Measurements from ENCODE around the gene CUL4A.
A peak's percentile ranks its signal among the peaks of the same experiment; 100 is the strongest.
"Not testable (repeated sequence)": the region's sequence is repeated elsewhere in the genome, so short reads cannot be mapped to it uniquely, and the experiment has no call there.

The CUL4A gene

GRCh38 chr13:113209336-113209758, at the start of gene CUL4A:
Gene CUL4A, plus strand, starts transcription at chr13:113209613. Its CDS starts 15 bp downstream, at chr13:113209628.
- peak; percentile 29 for DNase-seq (ENCODE audit: extremely low spot score, insufficient read length, low read depth)
- FAIRE-seq, result no peak

- DNase-seq (ENCODE audit: extremely low spot score, insufficient read length, low read depth) (no peak), FAIRE-seq (no peak)
Observed at GRCh38 chr13:113159701-113160100, 49.7 kb upstream of the CUL4A start.

GRCh38 chr13:113160983-113161382, 48.4 kb upstream of the CUL4A start:
- DNase-seq (ENCODE audit: extremely low spot score, insufficient read length, low read depth) (no peak), FAIRE-seq (no peak)

GRCh38 chr13:113161433-113161832, 48.0 kb upstream of the CUL4A start:
- FAIRE-seq (no peak), DNase-seq (ENCODE audit: extremely low spot score, insufficient read length, low read depth) (no peak)

- FAIRE-seq; DNase-seq (ENCODE audit: extremely low spot score, insufficient read length, low read depth): not testable (repeated sequence)
Observed at GRCh38 chr13:113161975-113162374, 47.4 kb upstream of the CUL4A start.

GRCh38 chr13:113162783-113163685, 46.4 kb upstream of the CUL4A start:
- DNase-seq (ENCODE audit: extremely low spot score, insufficient read length, low read depth), result no peak
- FAIRE-seq, result no peak

GRCh38 chr13:113164492-113164891, 44.9 kb upstream of the CUL4A start:
- no peak for FAIRE-seq

GRCh38 chr13:113166266-113166665, 43.1 kb upstream of the CUL4A start:
- no peak for DNase-seq (ENCODE audit: extremely low spot score, insufficient read length, low read depth)
- no peak for FAIRE-seq

More at GRCh38 chr13:113164492-113164891, 44.9 kb upstream of the CUL4A start:
- DNase-seq (ENCODE audit: extremely low spot score, insufficient read length, low read depth), result no peak

- no peak for FAIRE-seq
- DNase-seq (ENCODE audit: extremely low spot score, insufficient read length, low read depth), result no peak
Observed at GRCh38 chr13:113166681-113167080, 42.7 kb upstream of the CUL4A start.

GRCh38 chr13:113167155-113167554, 42.3 kb upstream of the CUL4A start:
- DNase-seq (ENCODE audit: extremely low spot score, insufficient read length, low read depth) (no peak), FAIRE-seq (no peak)

GRCh38 chr13:113167575-113167974, 41.8 kb upstream of the CUL4A start:
- FAIRE-seq (no peak), DNase-seq (ENCODE audit: extremely low spot score, insufficient read length, low read depth) (no peak)

- FAIRE-seq, result no peak
- DNase-seq (ENCODE audit: extremely low spot score, insufficient read length, low read depth), result no peak
Observed at GRCh38 chr13:113168211-113168610, 41.2 kb upstream of the CUL4A start.

- DNase-seq (ENCODE audit: extremely low spot score, insufficient read length, low read depth) (no peak), FAIRE-seq (no peak)
Observed at GRCh38 chr13:113169277-113170272, 39.8 kb upstream of the CUL4A start.

- FAIRE-seq (no peak), DNase-seq (ENCODE audit: extremely low spot score, insufficient read length, low read depth) (no peak)
Observed at GRCh38 chr13:113170511-113170910, 38.9 kb upstream of the CUL4A start.

GRCh38 chr13:113171250-113172125, 37.9 kb upstream of the CUL4A start:
- FAIRE-seq, result no peak
- DNase-seq (ENCODE audit: extremely low spot score, insufficient read length, low read depth), result no peak

- DNase-seq (ENCODE audit: extremely low spot score, insufficient read length, low read depth) (no peak), FAIRE-seq (no peak)
Observed at GRCh38 chr13:113172419-113172926, 36.9 kb upstream of the CUL4A start.

- FAIRE-seq (peak; percentile 24), DNase-seq (ENCODE audit: extremely low spot score, insufficient read length, low read depth) (no peak)
Observed at GRCh38 chr13:113176280-113176679, 33.1 kb upstream of the CUL4A start.

GRCh38 chr13:113176822-113177221, 32.6 kb upstream of the CUL4A start:
- no peak for FAIRE-seq
- no peak for DNase-seq (ENCODE audit: extremely low spot score, insufficient read length, low read depth)
